ENCODE results near the gene DLG2. TPM values are rescaled to one million over a fixed set of nuclear protein-coding genes. Genes with fewer than 3 reads are reported as not detected.

Gene DLG2
- total and polyA plus RNA-seq, 2 of the 8 experiments (the other 6 are each of a cell fraction or from before 2014, with no cell fraction given), result 1.7 to 14.3 TPM

DNA sequence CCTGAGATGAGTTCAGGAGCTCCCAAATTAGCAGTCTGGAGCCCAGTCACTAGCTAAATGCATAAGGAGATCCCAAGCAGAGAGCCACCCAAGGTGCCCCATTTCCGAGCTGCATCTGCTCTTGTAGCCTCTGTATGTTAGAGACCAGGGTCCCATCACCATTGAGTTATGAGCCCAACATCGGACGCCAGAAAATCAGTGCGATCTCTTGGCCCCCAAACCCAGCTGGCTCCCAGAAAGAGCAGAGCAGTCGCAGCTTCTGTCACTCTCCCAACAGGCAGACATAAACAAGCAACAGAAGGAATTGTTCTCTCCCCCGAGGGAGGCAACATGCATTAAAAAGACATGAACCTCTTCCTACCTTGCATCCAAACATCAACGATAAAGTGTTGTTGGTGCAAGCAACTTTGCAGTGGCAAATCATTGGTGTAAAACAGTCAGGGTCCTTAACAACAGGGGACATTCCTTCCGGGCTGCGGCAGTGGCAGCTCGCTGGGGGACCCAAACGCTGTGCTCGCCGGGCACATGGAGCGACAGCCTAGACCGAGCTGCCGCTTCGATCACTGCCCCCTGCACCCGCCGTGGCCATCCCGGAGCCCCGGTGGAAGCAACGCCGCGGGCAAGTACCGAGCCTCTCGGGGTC lies 907.1 kb downstream of the DLG2 start (continued):
- TF ChIP-seq EZH2 (IDR thresholded peaks at IDR 0.05; ENCODE audit: low read depth, low read length, severe bottlenecking) (no peak), EP300 (IDR thresholded peaks at IDR 0.05; ENCODE audit: borderline replicate concordance in 1 of 2, low read depth in 2 of 2, low read length in 2 of 2) (no peak), BCL11A (IDR thresholded peaks at IDR 0.05; ENCODE audit: low read depth in 2 of 2, low read length in 2 of 2) (no peak)
